HCT116 (cell line): ENCODE measurements around the gene KIAA0319L. TPM values are rescaled to one million over a fixed set of nuclear protein-coding genes. Genes with fewer than 3 reads are reported as not detected.

Source experiments
- ATAC-seq: fragments of 200-7000 bp; cut with Tn5 transposase; 2 replicates; pipeline ENCODE4 v1.9.1; 2020; ENCODE audit warnings: mild to moderate bottlenecking, moderate library complexity
- BruUV-seq: library from RNA; stranded (reverse); fragments of 400-500 nt; replicated peaks from 2 replicates; lab custom pipeline; 2021; lab: Mats Ljungman, UMichigan
- CTCF ChIA-PET: fragments of 300-600 bp; sonication (Branson Sonifier 250); formaldehyde crosslinking; loops from one replicate; lab custom pipeline; 2021; ENCODE audit warnings: antibody characterized with exemption; lab: Charles Lee
- POLR2A ChIA-PET: fragments of 300-600, 350-600 bp; sonication (Branson Sonifier 250); formaldehyde crosslinking; loops from one replicate; lab custom pipeline; 2021; ENCODE audit warnings: antibody characterized with exemption; lab: Charles Lee
- RAD21 ChIA-PET, 2 experiments: fragments of 300-600 bp; sonication (Branson Sonifier 250); formaldehyde crosslinking; loops; one replicate each; lab custom pipeline; 2023; ENCODE audit warnings: low total read pairs in 2 of 2; ENCODE audit not compliant: uncharacterized antibody in 2 of 2, unreplicated experiment in 2 of 2, low non-redundant PET in 1 of 2; lab: Charles Lee
- DNase-seq: peaks from one replicate; pipeline ENCODE4 v3.0.0-alpha.2; 2010; ENCODE audit warnings: low read depth, low spot score
- H2AFZ ChIP-seq: fragments of 200-600 bp; shearing (Covaris generic), sonication (generic); 2 replicates; pipeline ENCODE4 v1.6.1; 2017; ENCODE audit warnings: low read depth, mixed run types, mixed read lengths, antibody characterized with exemption, low read length; ENCODE audit not compliant: poor library complexity, severe bottlenecking
- H3K27ac ChIP-seq: 2 replicates; pipeline ENCODE4 v1.5.1; 2012; ENCODE audit warnings: low read depth, low read length
- H3K27me3 ChIP-seq: fragments of 200-600 bp; sonication (generic); 2 replicates; pipeline ENCODE4 v1.6.1; 2016; ENCODE audit warnings: mixed run types, low read length, mixed read lengths; ENCODE audit not compliant: insufficient read depth
- H3K36me3 ChIP-seq, 2 experiments: fragments of 200-500 bp in 1 of 2; fragments of 200-600 bp in 1 of 2; sonication (Bioruptor generic) in 1 of 2; sonication (generic) in 1 of 2; 2 replicates each; pipeline versions ENCODE4 v1.5.1 to v1.6.1; 2014 to 2016; ENCODE audit warnings: low read length in 2 of 2, inconsistent platforms in 1 of 2, mixed read lengths in 1 of 2, mixed run types in 1 of 2; ENCODE audit not compliant: insufficient read depth in 2 of 2, control insufficient read depth in 1 of 2
- H3K4me1 ChIP-seq, 2 experiments: fragments of 200-600 bp in 1 of 2; sonication (generic) in 1 of 2; 2 replicates each; pipeline versions ENCODE4 v1.5.1 to v1.6.1; 2012 to 2017; ENCODE audit warnings: low read length in 2 of 2, inconsistent platforms in 1 of 2, mild to moderate bottlenecking in 1 of 2, mixed read lengths in 1 of 2, mixed run types in 1 of 2, moderate library complexity in 1 of 2; ENCODE audit not compliant: insufficient read depth in 2 of 2, control insufficient read depth in 1 of 2
- H3K4me2 ChIP-seq: fragments of 200-600 bp; sonication (generic); 2 replicates; pipeline ENCODE4 v1.6.1; 2017; ENCODE audit warnings: mixed run types, low read length, mixed read lengths
- H3K4me3 ChIP-seq, 2 experiments: fragments of 200-600 bp in 1 of 2; sonication (generic) in 1 of 2; replicated peaks in 1 of 2; 2 replicates each; pipeline ENCODE4 v1.5.1; 2011 to 2016; ENCODE audit warnings: low read length in 2 of 2, control low read depth in 1 of 2, low read depth in 1 of 2, mild to moderate bottlenecking in 1 of 2, mixed read lengths in 1 of 2, mixed run types in 1 of 2
- H3K79me2 ChIP-seq: fragments of 200-600 bp; sonication (generic); 2 replicates; pipeline ENCODE4 v1.6.1; 2017; ENCODE audit warnings: mild to moderate bottlenecking, mixed run types, low read length, moderate library complexity, mixed read lengths; ENCODE audit not compliant: insufficient read depth
- H3K9ac ChIP-seq: fragments of 200-600 bp; sonication (generic); 2 replicates; pipeline ENCODE4 v1.6.1; 2016; ENCODE audit warnings: low read length, mixed read lengths
- H3K9me2 ChIP-seq: fragments of 200-600 bp; sonication (generic), shearing (Covaris generic); 2 replicates; pipeline ENCODE4 v1.6.1; 2017; ENCODE audit warnings: mixed run types, mild to moderate bottlenecking, moderate library complexity; ENCODE audit not compliant: insufficient read depth
- H3K9me3 ChIP-seq, 2 experiments: fragments of 200-500 bp in 1 of 2; fragments of 200-600 bp in 1 of 2; sonication (Bioruptor generic) in 1 of 2; sonication (generic) in 1 of 2; 2 replicates each; pipeline ENCODE4 v1.6.1; 2014 to 2017; ENCODE audit warnings: low read length in 2 of 2, mixed read lengths in 2 of 2, inconsistent platforms in 1 of 2, low read depth in 1 of 2, mild to moderate bottlenecking in 1 of 2, mixed run types in 1 of 2, moderate library complexity in 1 of 2; ENCODE audit not compliant: control insufficient read depth in 1 of 2, insufficient read depth in 1 of 2
- H4K20me1 ChIP-seq: fragments of 200-600 bp; sonication (generic), shearing (Covaris generic); 2 replicates; pipeline ENCODE4 v1.6.1; 2017; ENCODE audit warnings: mixed run types, mild to moderate bottlenecking, moderate library complexity; ENCODE audit not compliant: insufficient read depth
- CEBPB ChIP-seq: IDR thresholded peaks from 2 replicates; pipeline ENCODE4 v1.6.1; 2012; ENCODE audit warnings: low read depth
- EGR1 ChIP-seq: IDR thresholded peaks from 2 replicates; pipeline ENCODE4 v1.6.1; 2012; ENCODE audit warnings: low read depth
- EZH2 ChIP-seq: fragments of 200-600 bp; sonication (generic); IDR thresholded peaks from 2 replicates; pipeline ENCODE4 v1.6.1; 2017; ENCODE audit warnings: antibody characterized with exemption, mixed run types
- FOSL1 ChIP-seq: IDR thresholded peaks from 2 replicates; pipeline ENCODE4 v1.6.1; 2012; ENCODE audit warnings: low read depth
- JUND ChIP-seq: IDR thresholded peaks from 2 replicates; pipeline ENCODE4 v1.6.1; 2012
- POLR2A ChIP-seq: IDR thresholded peaks from 2 replicates; pipeline ENCODE4 v1.7.0; 2011; ENCODE audit warnings: borderline replicate concordance; ENCODE audit not compliant: insufficient read depth, insufficient read length; ENCODE audit errors: extremely low read depth
- POLR2AphosphoS5 ChIP-seq: IDR thresholded peaks from 2 replicates; pipeline ENCODE4 v1.6.1; 2011; ENCODE audit warnings: mild to moderate bottlenecking, low read depth, low read length, moderate library complexity
- SIN3A ChIP-seq: IDR thresholded peaks from 2 replicates; pipeline ENCODE4 v1.6.1; 2012; ENCODE audit warnings: low read depth
- SP1 ChIP-seq: IDR thresholded peaks from 2 replicates; pipeline ENCODE4 v1.6.1; 2012; ENCODE audit warnings: low read depth
- SRF ChIP-seq: IDR thresholded peaks from 2 replicates; pipeline ENCODE4 v1.6.1; 2012; ENCODE audit warnings: low read depth
- TCF7L2 ChIP-seq: IDR thresholded peaks from 2 replicates; pipeline ENCODE4 v1.7.0; 2011; ENCODE audit warnings: borderline replicate concordance, inconsistent platforms; ENCODE audit not compliant: insufficient read depth, insufficient read length; ENCODE audit errors: extremely low read depth
- YY1 ChIP-seq: IDR thresholded peaks from 2 replicates; pipeline ENCODE4 v1.6.1; 2011; ENCODE audit warnings: low read length, low read depth, moderate library complexity, mild to moderate bottlenecking; ENCODE audit not compliant: insufficient replicate concordance; ENCODE audit errors: extremely low read depth
- ZFX ChIP-seq: fragments of 450-650 bp; IDR thresholded peaks from 2 replicates; pipeline ENCODE4 v1.6.1; 2017
- intact Hi-C: fragments of 100-400 bp; cut with micrococcal nuclease; formaldehyde crosslinking; loops from 2 replicates; pipeline ENCODE4 v1.10.0; 2022
- total RNA-seq: library from RNA; stranded (reverse); gene quantifications from one replicate; pipeline ENCODE4 v1.2.1, GENCODE V29; 2021; ENCODE audit not compliant: unreplicated experiment
- TF ChIP-seq, protein P1 (sequence below): IDR thresholded peaks from 2 replicates; pipeline ENCODE4 v1.6.1; 2011; ENCODE audit warnings: mild to moderate bottlenecking, low read length, moderate library complexity; ENCODE audit not compliant: insufficient replicate concordance; ENCODE audit errors: extremely low read depth
- TF ChIP-seq, protein P2 (sequence below): IDR thresholded peaks from 2 replicates; pipeline ENCODE4 v1.6.1; 2012
- TF ChIP-seq, protein P3 (sequence below), 3 experiments: fragments of 200-600 bp in 1 of 3; sonication (generic) in 1 of 3; IDR thresholded peaks in 2 of 3; conservative IDR thresholded peaks in 1 of 3; 2 replicates each; pipeline ENCODE4 v1.5.1; 2012 to 2017; ENCODE audit warnings: low read depth in 2 of 3, low read length in 2 of 3, antibody characterized with exemption in 1 of 3, borderline replicate concordance in 1 of 3, control low read depth in 1 of 3, mild to moderate bottlenecking in 1 of 3, mixed read lengths in 1 of 3, mixed run types in 1 of 3, moderate library complexity in 1 of 3; ENCODE audit not compliant: insufficient read depth in 1 of 3
- TF ChIP-seq, protein P4 (sequence below): IDR thresholded peaks from 2 replicates; pipeline ENCODE4 v1.6.1; 2012; ENCODE audit warnings: low read depth
- TF ChIP-seq, protein P5 (sequence below): IDR thresholded peaks from 2 replicates; pipeline ENCODE4 v1.6.1; 2012

Gene KIAA0319L
- total RNA-seq, 1 experiment from 2014 or later = 35.6 TPM

DNA sequence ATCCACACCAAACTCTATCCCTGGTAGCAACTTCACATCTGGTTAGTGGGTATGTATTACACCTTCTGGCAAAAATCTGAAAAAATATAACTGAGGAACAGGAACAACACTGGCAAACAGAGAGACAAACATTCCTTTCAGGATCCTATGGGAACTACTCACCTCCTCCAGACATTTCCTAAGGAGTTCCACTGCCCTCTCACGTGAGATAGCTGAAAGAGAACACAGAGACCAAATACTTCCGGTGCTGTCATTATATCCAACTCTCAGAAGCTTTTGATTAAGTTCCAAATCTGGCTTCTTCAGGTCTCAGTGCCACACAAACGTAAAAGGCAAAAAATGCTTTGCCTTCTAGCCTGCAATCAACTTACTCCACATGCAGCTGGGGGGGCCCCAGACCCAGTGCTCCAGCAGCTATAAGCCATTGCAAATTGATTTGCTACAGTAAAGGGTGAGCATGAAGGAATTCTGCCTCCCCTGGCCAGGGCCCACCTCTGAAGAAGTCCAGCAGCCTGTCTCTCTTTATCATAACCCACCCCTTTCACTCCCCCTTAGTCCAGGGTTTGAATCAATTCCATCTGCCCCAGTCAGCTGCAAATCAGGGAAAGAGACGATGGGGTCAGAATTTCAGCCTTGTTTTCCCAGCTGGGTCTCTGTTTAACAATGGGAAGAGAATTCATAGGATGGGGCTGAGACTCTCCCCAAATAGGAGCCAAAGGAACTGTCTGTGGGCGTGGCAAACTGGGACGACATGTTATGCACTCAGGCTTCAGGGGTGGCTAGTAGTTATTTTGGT, 48.1 kb upstream of the KIAA0319L start:
- TF ChIP-seq ZFX = no peak
- TF ChIP-seq POLR2AphosphoS5 = no peak
- TF ChIP-seq, protein P1, sequence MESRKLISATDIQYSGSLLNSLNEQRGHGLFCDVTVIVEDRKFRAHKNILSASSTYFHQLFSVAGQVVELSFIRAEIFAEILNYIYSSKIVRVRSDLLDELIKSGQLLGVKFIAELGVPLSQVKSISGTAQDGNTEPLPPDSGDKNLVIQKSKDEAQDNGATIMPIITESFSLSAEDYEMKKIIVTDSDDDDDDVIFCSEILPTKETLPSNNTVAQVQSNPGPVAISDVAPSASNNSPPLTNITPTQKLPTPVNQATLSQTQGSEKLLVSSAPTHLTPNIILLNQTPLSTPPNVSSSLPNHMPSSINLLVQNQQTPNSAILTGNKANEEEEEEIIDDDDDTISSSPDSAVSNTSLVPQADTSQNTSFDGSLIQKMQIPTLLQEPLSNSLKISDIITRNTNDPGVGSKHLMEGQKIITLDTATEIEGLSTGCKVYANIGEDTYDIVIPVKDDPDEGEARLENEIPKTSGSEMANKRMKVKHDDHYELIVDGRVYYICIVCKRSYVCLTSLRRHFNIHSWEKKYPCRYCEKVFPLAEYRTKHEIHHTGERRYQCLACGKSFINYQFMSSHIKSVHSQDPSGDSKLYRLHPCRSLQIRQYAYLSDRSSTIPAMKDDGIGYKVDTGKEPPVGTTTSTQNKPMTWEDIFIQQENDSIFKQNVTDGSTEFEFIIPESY = no peak
- TF ChIP-seq, protein P2, sequence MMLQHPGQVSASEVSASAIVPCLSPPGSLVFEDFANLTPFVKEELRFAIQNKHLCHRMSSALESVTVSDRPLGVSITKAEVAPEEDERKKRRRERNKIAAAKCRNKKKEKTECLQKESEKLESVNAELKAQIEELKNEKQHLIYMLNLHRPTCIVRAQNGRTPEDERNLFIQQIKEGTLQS = no peak
- TF ChIP-seq YY1 = no peak
- TF ChIP-seq TCF7L2 = no peak
- TF ChIP-seq JUND = no peak
- no peak for TF ChIP-seq SIN3A
- TF ChIP-seq, protein P3, sequence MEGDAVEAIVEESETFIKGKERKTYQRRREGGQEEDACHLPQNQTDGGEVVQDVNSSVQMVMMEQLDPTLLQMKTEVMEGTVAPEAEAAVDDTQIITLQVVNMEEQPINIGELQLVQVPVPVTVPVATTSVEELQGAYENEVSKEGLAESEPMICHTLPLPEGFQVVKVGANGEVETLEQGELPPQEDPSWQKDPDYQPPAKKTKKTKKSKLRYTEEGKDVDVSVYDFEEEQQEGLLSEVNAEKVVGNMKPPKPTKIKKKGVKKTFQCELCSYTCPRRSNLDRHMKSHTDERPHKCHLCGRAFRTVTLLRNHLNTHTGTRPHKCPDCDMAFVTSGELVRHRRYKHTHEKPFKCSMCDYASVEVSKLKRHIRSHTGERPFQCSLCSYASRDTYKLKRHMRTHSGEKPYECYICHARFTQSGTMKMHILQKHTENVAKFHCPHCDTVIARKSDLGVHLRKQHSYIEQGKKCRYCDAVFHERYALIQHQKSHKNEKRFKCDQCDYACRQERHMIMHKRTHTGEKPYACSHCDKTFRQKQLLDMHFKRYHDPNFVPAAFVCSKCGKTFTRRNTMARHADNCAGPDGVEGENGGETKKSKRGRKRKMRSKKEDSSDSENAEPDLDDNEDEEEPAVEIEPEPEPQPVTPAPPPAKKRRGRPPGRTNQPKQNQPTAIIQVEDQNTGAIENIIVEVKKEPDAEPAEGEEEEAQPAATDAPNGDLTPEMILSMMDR (IDR thresholded peaks at IDR 0.05 in 2 of 3, conservative IDR thresholded peaks at IDR 0.05 in 1 of 3; ENCODE audit: borderline replicate concordance in 1 of 3, insufficient read depth in 1 of 3, low read depth in 2 of 3, low read length in 2 of 3) = no peak
- no peak for TF ChIP-seq POLR2A
- TF ChIP-seq, protein P4, sequence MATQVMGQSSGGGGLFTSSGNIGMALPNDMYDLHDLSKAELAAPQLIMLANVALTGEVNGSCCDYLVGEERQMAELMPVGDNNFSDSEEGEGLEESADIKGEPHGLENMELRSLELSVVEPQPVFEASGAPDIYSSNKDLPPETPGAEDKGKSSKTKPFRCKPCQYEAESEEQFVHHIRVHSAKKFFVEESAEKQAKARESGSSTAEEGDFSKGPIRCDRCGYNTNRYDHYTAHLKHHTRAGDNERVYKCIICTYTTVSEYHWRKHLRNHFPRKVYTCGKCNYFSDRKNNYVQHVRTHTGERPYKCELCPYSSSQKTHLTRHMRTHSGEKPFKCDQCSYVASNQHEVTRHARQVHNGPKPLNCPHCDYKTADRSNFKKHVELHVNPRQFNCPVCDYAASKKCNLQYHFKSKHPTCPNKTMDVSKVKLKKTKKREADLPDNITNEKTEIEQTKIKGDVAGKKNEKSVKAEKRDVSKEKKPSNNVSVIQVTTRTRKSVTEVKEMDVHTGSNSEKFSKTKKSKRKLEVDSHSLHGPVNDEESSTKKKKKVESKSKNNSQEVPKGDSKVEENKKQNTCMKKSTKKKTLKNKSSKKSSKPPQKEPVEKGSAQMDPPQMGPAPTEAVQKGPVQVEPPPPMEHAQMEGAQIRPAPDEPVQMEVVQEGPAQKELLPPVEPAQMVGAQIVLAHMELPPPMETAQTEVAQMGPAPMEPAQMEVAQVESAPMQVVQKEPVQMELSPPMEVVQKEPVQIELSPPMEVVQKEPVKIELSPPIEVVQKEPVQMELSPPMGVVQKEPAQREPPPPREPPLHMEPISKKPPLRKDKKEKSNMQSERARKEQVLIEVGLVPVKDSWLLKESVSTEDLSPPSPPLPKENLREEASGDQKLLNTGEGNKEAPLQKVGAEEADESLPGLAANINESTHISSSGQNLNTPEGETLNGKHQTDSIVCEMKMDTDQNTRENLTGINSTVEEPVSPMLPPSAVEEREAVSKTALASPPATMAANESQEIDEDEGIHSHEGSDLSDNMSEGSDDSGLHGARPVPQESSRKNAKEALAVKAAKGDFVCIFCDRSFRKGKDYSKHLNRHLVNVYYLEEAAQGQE = no peak
- no peak for TF ChIP-seq FOSL1
- TF ChIP-seq SP1 = no peak
- no peak for TF ChIP-seq EZH2
- TF ChIP-seq SRF = no peak
- TF ChIP-seq, protein P5, sequence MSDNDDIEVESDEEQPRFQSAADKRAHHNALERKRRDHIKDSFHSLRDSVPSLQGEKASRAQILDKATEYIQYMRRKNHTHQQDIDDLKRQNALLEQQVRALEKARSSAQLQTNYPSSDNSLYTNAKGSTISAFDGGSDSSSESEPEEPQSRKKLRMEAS = no peak
- no peak for TF ChIP-seq CEBPB
- TF ChIP-seq EGR1 = no peak
- H3K27ac ChIP-seq = no peak overlapping the region
- H3K9me2 ChIP-seq = no peaks in the 10 kb centered on the region
- H4K20me1 ChIP-seq = peaks cover 15% of the 10 kb centered on the region; the same call in 1 of the 2 replicates
- H3K4me3 ChIP-seq = no peak overlapping the region
- no peaks in the 10 kb centered on the region for H3K4me1 ChIP-seq
- peaks cover 50 to 58% of the 10 kb centered on the region in 2 experiments for H3K36me3 ChIP-seq
- ChIA-PET CTCF (interaction anchor here (1.2 kb wide), 1 partner anchor 122 kb away, joined by 3 read pairs; no protein-coding TSS in a partner anchor), RAD21 (no interaction called here), POLR2A (no interaction called here)
- no peak overlapping the region for H2AFZ ChIP-seq
- no peak overlapping the region for H3K4me2 ChIP-seq
- DNase-seq = no peak
- no peak for ATAC-seq
- BruUV-seq = no TSS peak
- no peaks in the 10 kb centered on the region for H3K27me3 ChIP-seq
- no peaks in the 10 kb centered on the region for H3K9me3 ChIP-seq
- H3K79me2 ChIP-seq = peaks cover 62% of the 10 kb centered on the region
- no peak overlapping the region for H3K9ac ChIP-seq
- intact Hi-C loops = no loop called here
